HepG2 (cell line): ENCODE data around the gene GRIN2D. TPM values are rescaled to one million over a fixed set of nuclear protein-coding genes. Genes with fewer than 3 reads are reported as not detected.

Source experiments
- AKAP8 ChIP-seq: sonication (generic); formaldehyde crosslinking; IDR thresholded peaks from 2 replicates; pipeline ENCODE4 v1.5.1; 2020; ENCODE audit warnings: mild to moderate bottlenecking, missing genetic modification reagents
- ARID2 ChIP-seq: sonication (generic); formaldehyde crosslinking; IDR thresholded peaks from 2 replicates; pipeline ENCODE4 v1.8.1; 2022; ENCODE audit warnings: mild to moderate bottlenecking, missing genetic modification reagents, borderline replicate concordance
- HES4 ChIP-seq: sonication (generic); formaldehyde crosslinking; IDR thresholded peaks from 2 replicates; pipeline ENCODE4 v1.9.0; 2021; ENCODE audit warnings: mild to moderate bottlenecking, missing genetic modification reagents, borderline replicate concordance
- HOXA3 ChIP-seq: sonication (generic); formaldehyde crosslinking; IDR thresholded peaks from 2 replicates; pipeline ENCODE4 v1.5.0; 2020; ENCODE audit warnings: missing genetic modification reagents
- IKZF1 ChIP-seq: fragments of 450-650 bp; IDR thresholded peaks from 2 replicates; pipeline ENCODE4 v1.7.1; 2016
- MATR3 ChIP-seq: sonication (generic); formaldehyde crosslinking; IDR thresholded peaks from 2 replicates; pipeline ENCODE4 v1.4.0; 2020; ENCODE audit warnings: missing genetic modification reagents
- NONO ChIP-seq, 2 experiments: fragments of 450-650 bp in 1 of 2; sonication (generic) in 1 of 2; formaldehyde crosslinking in 1 of 2; IDR thresholded peaks in 1 of 2; conservative IDR thresholded peaks in 1 of 2; 2 replicates each; pipeline versions ENCODE4 v1.6.1 to v1.8.0; 2017 to 2022; ENCODE audit warnings: mild to moderate bottlenecking in 1 of 2, missing genetic modification reagents in 1 of 2, moderate library complexity in 1 of 2
- NR2F1 ChIP-seq, 2 experiments: fragments of 450-650 bp in 1 of 2; formaldehyde crosslinking in 1 of 2; IDR thresholded peaks; 2 replicates each; pipeline versions ENCODE4 v1.5.0 to v1.6.1; 2016 to 2020; ENCODE audit warnings: mild to moderate bottlenecking in 1 of 2, missing compliant biosample characterization in 1 of 2, missing genetic modification reagents in 1 of 2, moderate library complexity in 1 of 2
- PPARG ChIP-seq: conservative IDR thresholded peaks from 2 replicates; pipeline ENCODE4 v1.6.1; 2016; ENCODE audit warnings: missing biosample characterization, missing genetic modification reagents
- SOX6 ChIP-seq, 2 experiments: fragments of 450-650 bp in 1 of 2; sonication (generic) in 1 of 2; formaldehyde crosslinking in 1 of 2; IDR thresholded peaks; 2 replicates each; pipeline versions ENCODE4 v1.4.0 to v1.6.1; 2017 to 2020; ENCODE audit warnings: antibody characterized with exemption in 1 of 2, mild to moderate bottlenecking in 1 of 2, missing genetic modification reagents in 1 of 2
- SP1 ChIP-seq, 2 experiments: fragments of 450-650 bp in 1 of 2; sonication (generic) in 1 of 2; formaldehyde crosslinking in 1 of 2; IDR thresholded peaks; 2 replicates each; pipeline versions ENCODE4 v1.4.0 to v1.6.1; 2016 to 2020; ENCODE audit warnings: missing genetic modification reagents in 1 of 2
- SP4 ChIP-seq: sonication (generic); formaldehyde crosslinking; IDR thresholded peaks from 2 replicates; pipeline ENCODE4 v1.8.1; 2023; ENCODE audit warnings: mild to moderate bottlenecking, missing genetic modification reagents
- ZBTB14 ChIP-seq: sonication (generic); formaldehyde crosslinking; IDR thresholded peaks from 2 replicates; pipeline ENCODE4 v1.4.0; 2020; ENCODE audit warnings: missing genetic modification reagents
- ZMYM4 ChIP-seq: sonication (generic); formaldehyde crosslinking; IDR thresholded peaks from 2 replicates; pipeline ENCODE4 v1.8.1; 2023; ENCODE audit warnings: mild to moderate bottlenecking, missing genetic modification reagents
- ZNF234 ChIP-seq: sonication (generic); formaldehyde crosslinking; conservative IDR thresholded peaks from 2 replicates; pipeline ENCODE4 v1.5.1; 2020; ENCODE audit warnings: mild to moderate bottlenecking, missing genetic modification reagents
- ZNF614 ChIP-seq: IDR thresholded peaks from 2 replicates; pipeline ENCODE4 v1.6.1; 2018; ENCODE audit warnings: missing biosample characterization, missing genetic modification reagents, inconsistent platforms, borderline replicate concordance
- ZNF703 ChIP-seq: sonication (generic); formaldehyde crosslinking; IDR thresholded peaks from 2 replicates; pipeline ENCODE4 v1.5.1; 2020; ENCODE audit warnings: missing genetic modification reagents, mild to moderate bottlenecking, moderate library complexity, borderline replicate concordance
- polyA plus RNA-seq, 8 experiments: library from polyadenylated mRNA; depleted of rRNA in 3 of 8; stranded (reverse) in 7 of 8; unstranded in 1 of 8; fragments of >200 nt; fragmentation: Illumina TruSeq in 4 of 8; extraction: Trizol in 4 of 8; gene quantifications; 2 replicates each; pipeline versions ENCODE4 v1.2.1 to v1.2.3, GENCODE V29; 2011 to 2016; ENCODE audit warnings: low read depth in 4 of 8, missing spikeins in 1 of 8, mixed read lengths in 1 of 8; ENCODE audit not compliant: insufficient read depth in 1 of 8
- total RNA-seq, 5 experiments: library from RNA; depleted of rRNA; stranded (reverse); fragments of >200 nt; fragmentation: Illumina TruSeq; extraction: Trizol; gene quantifications; 2 replicates each; pipeline ENCODE4 v1.2.3, GENCODE V29; 2016; ENCODE audit warnings: low read depth in 1 of 5
- TF ChIP-seq, protein P1 (sequence below): sonication (generic); formaldehyde crosslinking; IDR thresholded peaks from 2 replicates; pipeline ENCODE4 v1.8.1; 2023; ENCODE audit warnings: mild to moderate bottlenecking, inconsistent platforms, moderate library complexity, missing genetic modification reagents, borderline replicate concordance
- TF ChIP-seq, protein P2 (sequence below): sonication (generic); formaldehyde crosslinking; IDR thresholded peaks from 2 replicates; pipeline ENCODE4 v1.5.1; 2020; ENCODE audit warnings: mild to moderate bottlenecking, missing genetic modification reagents, moderate library complexity
- TF ChIP-seq, protein P3 (sequence below): sonication (generic); formaldehyde crosslinking; IDR thresholded peaks from 2 replicates; pipeline ENCODE4 v1.8.0; 2022; ENCODE audit warnings: mild to moderate bottlenecking, missing genetic modification reagents; ENCODE audit not compliant: insufficient replicate concordance

GRIN2D gene
- total and polyA plus RNA-seq, 2 of the 13 experiments (the other 11 are each of a cell fraction or from before 2014, with no cell fraction given) = 0.02 to 0.13 TPM

DNA sequence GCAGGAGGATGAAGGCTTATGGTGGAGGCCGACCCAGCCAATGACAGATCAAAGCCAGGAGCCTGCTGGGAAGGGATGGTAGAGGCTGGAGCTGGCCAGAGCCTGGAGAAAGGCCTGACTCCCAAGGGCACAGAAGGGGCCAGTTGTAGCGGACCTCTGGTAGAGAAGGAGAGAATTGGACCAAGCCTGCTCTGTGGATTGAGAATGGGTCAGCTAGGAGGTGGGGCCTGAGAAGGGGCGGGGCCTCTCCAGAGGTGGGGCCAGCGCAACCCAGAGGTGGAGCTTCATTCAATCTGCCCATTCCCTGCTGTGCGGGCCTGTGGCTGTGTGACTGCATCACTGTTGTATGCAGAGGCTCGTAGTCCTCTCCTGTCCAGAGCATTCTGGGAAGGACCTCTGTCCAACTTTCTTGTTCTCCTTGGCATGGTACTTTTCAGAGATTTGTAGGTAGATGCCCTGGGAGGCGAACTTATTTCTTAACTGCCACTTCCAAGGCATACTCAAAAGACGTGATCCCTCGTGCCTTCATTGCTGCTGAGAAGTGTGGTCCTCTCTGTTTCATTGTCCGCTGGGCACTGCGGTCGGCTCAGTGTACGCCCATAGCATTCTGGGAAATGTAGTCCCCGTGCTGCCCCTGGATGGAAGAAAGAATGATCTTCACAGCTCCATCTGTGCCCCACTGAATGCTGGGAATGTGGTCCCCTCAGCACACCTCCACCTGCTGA lies 6.7 kb downstream of the GRIN2D start (continued):
- TF ChIP-seq ZBTB14 (CRISPR knock-in tag) = 0 out of 2 replicates have a peak, but pooled peaks have one; percentile 25
- TF ChIP-seq, protein P1, sequence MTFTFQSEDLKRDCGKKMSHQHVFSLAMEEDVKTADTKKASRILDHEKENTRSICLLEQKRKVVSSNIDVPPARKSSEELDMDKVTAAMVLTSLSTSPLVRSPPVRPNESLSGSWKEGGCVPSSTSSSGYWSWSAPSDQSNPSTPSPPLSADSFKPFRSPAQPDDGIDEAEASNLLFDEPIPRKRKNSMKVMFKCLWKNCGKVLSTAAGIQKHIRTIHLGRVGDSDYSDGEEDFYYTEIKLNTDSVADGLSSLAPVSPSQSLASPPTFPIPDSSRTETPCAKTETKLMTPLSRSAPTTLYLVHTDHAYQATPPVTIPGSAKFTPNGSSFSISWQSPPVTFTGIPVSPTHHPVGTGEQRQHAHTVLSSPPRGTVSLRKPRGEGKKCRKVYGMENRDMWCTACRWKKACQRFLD (CRISPR knock-in tag) = no peak
- TF ChIP-seq, protein P2, sequence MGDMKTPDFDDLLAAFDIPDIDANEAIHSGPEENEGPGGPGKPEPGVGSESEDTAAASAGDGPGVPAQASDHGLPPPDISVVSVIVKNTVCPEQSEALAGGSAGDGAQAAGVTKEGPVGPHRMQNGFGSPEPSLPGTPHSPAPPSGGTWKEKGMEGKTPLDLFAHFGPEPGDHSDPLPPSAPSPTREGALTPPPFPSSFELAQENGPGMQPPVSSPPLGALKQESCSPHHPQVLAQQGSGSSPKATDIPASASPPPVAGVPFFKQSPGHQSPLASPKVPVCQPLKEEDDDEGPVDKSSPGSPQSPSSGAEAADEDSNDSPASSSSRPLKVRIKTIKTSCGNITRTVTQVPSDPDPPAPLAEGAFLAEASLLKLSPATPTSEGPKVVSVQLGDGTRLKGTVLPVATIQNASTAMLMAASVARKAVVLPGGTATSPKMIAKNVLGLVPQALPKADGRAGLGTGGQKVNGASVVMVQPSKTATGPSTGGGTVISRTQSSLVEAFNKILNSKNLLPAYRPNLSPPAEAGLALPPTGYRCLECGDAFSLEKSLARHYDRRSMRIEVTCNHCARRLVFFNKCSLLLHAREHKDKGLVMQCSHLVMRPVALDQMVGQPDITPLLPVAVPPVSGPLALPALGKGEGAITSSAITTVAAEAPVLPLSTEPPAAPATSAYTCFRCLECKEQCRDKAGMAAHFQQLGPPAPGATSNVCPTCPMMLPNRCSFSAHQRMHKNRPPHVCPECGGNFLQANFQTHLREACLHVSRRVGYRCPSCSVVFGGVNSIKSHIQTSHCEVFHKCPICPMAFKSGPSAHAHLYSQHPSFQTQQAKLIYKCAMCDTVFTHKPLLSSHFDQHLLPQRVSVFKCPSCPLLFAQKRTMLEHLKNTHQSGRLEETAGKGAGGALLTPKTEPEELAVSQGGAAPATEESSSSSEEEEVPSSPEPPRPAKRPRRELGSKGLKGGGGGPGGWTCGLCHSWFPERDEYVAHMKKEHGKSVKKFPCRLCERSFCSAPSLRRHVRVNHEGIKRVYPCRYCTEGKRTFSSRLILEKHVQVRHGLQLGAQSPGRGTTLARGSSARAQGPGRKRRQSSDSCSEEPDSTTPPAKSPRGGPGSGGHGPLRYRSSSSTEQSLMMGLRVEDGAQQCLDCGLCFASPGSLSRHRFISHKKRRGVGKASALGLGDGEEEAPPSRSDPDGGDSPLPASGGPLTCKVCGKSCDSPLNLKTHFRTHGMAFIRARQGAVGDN (CRISPR knock-in tag) = peak; percentile 59
- peak; percentile 69; the same call in 1 of the 2 replicates for TF ChIP-seq PPARG
- TF ChIP-seq MATR3 = no peak
- TF ChIP-seq ARID2 (CRISPR knock-in tag) = no peak
- TF ChIP-seq NONO (IDR thresholded peaks at IDR 0.05) = no peak
- TF ChIP-seq NONO (CRISPR knock-in tag; conservative IDR thresholded peaks at IDR 0.05) = no peak
- TF ChIP-seq SP1 (IDR thresholded peaks at IDR 0.05) = no peak
- 0 out of 2 replicates have a peak, but pooled peaks have one; percentile 28 for TF ChIP-seq SP1 (CRISPR knock-in tag; IDR thresholded peaks at IDR 0.05)
- TF ChIP-seq ZNF614 (CRISPR knock-in tag) = peak; percentile 58; the same call in 1 of the 2 replicates
- TF ChIP-seq ZMYM4 = 0 out of 2 replicates have a peak, but pooled peaks have one; percentile 15
- TF ChIP-seq ZNF703 (CRISPR knock-in tag) = no peak
- TF ChIP-seq HES4 = no peak
- TF ChIP-seq SP4 = peak; percentile 68; the same call in 1 of the 2 replicates
- TF ChIP-seq, protein P3, sequence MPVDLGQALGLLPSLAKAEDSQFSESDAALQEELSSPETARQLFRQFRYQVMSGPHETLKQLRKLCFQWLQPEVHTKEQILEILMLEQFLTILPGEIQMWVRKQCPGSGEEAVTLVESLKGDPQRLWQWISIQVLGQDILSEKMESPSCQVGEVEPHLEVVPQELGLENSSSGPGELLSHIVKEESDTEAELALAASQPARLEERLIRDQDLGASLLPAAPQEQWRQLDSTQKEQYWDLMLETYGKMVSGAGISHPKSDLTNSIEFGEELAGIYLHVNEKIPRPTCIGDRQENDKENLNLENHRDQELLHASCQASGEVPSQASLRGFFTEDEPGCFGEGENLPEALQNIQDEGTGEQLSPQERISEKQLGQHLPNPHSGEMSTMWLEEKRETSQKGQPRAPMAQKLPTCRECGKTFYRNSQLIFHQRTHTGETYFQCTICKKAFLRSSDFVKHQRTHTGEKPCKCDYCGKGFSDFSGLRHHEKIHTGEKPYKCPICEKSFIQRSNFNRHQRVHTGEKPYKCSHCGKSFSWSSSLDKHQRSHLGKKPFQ (CRISPR knock-in tag) = no peak
- TF ChIP-seq HOXA3 (CRISPR knock-in tag) = peak; percentile 60; the same call in 1 of the 2 replicates
- TF ChIP-seq ZNF234 = no peak
- no peak for TF ChIP-seq IKZF1
- no peak for TF ChIP-seq SOX6 (IDR thresholded peaks at IDR 0.05)
- TF ChIP-seq SOX6 (CRISPR knock-in tag; IDR thresholded peaks at IDR 0.05) = 0 out of 2 replicates have a peak, but pooled peaks have one; percentile 23
- no peak for TF ChIP-seq NR2F1 (CRISPR knock-in tag; IDR thresholded peaks at IDR 0.05)
- no peak for TF ChIP-seq AKAP8 (CRISPR knock-in tag)
